Measurements from ENCODE around the gene SLC25A12.

DNA sequence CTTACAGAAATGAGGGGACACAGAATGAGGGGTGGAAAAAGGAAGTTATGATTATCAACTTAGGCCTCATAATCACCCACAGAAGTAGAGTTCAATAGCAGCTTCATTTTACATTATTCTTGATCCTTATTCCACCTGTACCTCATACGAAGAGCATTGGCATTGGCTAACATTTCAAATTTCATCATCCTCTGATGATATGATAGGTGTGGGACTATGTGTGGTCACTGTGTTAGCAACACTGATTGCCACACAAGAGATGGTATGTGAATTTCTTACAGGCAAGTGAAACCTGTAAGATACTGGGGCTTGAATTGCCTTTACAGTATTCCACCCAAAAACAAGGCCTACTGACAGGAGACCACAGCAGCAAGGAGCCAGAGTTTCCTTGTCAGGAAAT lies 14.2 kb upstream of the SLC25A12 start:
- TF ChIP-seq CTCF (conservative IDR thresholded peaks at IDR 0.05; ENCODE audit: low read length) (no peak), EZH2phosphoT487 (IDR thresholded peaks at IDR 0.05; ENCODE audit: borderline replicate concordance, low read depth, low read length) (no peak)

All from OCI-LY7 (cell line).